NCI-H128 (cell line): Measurements from ENCODE around the gene SF3B4.
"Not testable (repeated sequence)": the region's sequence is repeated elsewhere in the genome, so short reads cannot be mapped to it uniquely, and the experiment has no call there.

Experiments used
- DNase-seq: peaks from one replicate; lab custom pipeline; 2025; ENCODE audit not compliant: unreplicated experiment; lab: John Stamatoyannopoulos, UW

Gene SF3B4

DNA sequence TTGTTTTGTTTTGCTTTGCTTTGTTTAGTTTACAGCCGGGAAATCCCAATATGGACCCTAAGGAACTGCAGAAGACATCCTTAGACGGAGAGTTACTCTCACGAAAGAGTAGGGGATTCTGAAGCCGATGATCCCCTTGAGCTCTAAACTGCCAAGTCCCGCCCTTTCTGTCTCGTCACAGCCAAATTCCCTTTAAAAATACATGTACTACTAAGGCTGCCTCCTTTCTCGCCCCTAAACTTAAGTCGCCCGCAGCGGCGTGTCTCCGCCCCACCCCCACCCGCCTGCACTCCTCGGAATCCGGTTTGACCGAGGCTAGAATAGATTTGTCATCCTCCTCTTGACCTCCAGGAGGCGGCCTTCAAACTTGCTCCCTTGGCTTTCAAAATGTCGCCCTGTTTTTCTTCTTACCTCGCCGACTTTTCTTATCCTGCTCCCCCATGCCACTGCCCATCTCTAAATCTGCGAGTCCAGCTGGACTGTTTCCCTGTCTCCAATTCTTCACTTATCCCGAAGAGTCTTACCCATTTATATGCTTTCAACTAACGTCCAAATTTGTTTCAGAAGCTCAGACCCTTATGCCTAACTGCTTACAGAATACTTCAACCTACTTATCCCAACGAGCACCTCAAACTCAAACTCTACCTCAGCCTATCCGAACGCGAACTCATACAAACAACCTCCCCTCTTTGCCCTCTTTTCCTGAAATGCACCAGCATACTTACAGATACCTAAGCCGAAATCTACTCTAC, 39.2 kb downstream of the SF3B4 start:
- peak; percentile 26 for DNase-seq

DNA sequence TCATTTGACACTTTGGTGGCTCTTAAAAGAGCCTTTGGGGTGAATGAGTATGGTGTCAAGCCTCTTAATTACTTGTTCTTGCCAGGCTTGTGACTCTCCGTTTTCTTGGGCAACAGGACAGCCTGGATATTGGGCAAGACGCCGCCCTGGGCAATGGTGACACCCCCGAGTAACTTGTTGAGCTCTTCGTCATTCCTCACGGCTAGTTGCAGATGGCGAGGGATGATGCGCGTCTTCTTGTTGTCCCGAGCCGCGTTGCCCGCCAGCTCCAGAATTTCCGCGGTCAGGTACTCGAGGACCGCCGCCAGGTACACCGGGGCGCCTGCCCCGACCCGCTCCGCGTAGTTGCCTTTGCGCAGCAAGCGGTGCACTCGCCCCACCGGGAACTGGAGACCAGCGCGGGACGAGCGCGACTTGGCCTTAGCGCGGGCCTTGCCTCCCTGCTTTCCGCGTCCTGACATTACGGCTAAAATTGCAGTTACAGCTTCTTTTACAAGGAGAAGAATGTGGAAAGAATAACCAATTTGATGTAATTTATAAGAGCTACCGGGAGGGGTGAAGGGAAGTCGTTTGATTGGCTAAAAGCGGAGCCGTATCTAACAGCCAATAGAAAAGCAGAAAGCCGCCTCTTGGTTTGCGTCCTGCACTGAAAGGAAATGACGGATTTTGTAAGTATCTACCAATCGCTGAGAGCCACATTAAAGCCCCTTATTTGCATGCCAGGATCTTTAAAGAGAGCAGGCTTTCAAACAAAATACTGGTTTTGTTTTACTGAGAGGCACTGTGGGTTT, 40.0 kb downstream of the SF3B4 start:
- peak; percentile 91 for DNase-seq

DNA sequence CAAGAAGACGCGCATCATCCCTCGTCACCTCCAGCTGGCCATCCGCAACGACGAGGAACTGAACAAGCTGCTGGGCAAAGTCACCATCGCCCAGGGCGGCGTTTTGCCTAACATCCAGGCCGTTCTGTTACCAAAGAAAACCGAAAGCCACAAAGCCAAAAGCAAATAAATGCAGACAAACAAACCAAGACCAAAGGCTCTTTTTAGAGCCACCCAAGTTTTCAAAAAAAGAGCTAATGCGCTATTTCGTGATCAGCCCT, 40.5 kb downstream of the SF3B4 start:
- not testable (repeated sequence) for DNase-seq

DNA sequence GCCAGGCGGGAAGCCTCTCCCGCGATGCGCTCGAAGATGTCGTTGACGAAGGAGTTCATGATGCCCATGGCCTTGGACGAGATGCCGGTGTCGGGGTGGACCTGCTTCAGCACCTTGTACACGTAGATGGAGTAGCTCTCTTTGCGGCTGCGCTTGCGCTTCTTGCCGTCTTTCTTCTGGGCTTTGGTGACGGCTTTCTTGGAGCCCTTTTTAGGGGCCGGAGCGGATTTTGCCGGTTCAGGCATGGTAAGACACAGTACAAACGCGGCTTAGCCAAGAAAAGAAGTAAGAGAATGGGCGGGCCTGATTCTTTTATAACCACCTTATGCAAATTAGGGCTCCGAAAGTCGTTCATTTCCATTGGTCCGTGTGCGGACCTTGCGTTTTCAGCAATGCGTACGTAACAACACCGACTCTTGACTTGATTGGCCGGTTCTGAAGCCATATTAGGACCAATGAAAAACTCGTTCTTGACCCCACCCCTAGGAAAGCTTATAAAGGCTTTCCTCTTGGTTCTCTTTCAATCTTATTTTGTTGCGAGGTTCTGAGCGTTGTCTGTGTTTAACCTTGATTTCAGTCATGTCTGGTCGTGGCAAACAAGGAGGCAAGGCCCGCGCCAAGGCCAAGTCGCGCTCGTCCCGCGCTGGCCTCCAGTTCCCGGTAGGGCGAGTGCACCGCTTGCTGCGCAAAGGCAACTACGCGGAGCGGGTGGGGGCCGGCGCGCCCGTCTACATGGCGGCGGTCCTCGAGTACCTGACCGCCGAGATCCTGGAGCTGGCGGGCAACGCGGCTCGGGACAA, 41.0 kb downstream of the SF3B4 start:
- DNase-seq = peak; percentile 95

DNA sequence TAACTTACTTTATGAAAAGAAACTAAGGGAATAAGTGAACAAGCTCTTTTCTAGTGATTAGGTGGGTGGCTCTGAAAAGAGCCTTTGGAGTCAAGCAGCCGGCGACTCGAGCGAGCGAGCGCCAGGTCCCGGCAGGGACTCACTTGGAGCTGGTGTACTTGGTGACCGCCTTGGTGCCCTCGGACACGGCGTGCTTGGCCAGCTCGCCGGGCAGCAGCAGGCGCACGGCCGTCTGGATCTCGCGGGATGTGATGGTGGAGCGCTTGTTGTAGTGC, 41.5 kb downstream of the SF3B4 start:
- DNase-seq = not testable (repeated sequence)

DNA sequence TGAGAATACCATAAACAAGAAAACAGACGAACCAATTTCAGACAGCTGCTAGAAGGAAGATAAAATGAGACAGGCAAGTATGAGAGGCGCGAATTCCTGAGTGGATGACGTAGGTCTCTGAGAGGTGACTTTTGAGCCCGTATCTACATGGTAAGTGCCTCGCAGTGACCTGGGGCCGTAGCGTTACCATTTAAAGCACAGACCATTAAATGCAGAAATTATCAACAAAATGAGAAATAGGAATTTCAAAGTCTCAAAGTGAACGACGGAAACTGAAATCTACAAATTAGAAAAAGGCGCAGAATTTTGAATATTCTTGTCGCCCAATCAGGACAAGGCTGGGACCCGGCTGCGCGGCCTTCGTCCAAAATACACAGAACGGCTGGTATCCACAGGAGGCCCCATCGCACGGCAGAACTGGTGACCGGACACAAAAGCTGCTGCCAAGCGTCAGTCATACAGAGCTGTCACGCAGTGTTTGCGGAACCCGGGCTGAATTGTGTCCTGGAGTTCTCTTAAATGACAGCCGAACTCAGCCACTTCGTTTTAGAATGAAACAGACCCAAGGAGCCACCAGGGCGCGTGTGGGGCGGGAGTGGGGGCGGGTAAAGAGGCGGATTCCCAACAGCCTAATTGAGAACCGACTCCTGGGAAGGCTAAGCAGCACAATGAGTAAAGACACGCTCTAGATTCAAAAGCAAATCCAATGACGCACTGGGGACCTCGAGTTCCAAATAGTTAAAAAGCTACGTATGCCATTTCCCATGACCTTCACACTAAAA, 42.1 kb downstream of the SF3B4 start:
- peak; percentile 62 for DNase-seq

DNA sequence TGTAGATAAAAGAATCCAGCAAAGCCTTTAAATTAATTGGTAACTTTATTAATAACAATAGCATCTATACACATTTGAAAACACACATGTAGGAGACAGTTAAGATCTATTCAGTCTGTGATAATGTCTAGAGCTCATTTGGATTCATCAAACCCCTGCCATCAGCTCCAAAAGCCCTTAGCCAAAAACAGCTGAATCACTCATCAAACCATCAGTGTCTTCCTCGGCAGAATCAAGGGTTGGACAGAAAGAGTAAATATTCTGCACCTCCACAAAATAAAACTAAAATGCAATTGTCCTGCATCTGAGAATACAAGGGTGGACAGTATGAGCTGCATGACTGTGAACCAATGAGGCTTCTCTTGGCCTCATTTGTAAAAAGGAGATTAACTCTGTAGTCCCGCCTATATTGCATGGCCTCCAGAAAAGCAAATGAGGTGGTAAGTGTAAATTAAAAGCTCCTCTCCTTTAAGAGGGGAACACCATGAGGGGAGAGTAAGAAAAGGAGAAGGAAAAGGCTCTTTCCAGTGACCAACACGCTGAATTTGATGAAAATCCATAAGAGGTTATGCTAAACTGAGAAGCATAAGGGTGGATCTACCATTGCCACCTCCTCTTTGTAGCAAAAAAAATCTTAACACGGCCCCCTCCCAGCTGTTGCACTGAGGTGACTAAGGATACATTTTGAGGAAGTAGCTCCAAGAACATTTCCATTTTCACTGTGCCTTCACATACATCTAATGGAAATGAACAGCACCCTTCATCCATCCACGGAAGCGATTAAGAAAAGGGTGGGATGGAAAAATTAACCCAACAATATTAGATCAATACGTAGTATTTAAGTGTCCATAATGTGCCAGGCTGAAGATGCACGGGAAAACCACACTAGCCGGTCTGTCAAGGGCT, 42.9 kb downstream of the SF3B4 start:
- DNase-seq = no peak

DNA sequence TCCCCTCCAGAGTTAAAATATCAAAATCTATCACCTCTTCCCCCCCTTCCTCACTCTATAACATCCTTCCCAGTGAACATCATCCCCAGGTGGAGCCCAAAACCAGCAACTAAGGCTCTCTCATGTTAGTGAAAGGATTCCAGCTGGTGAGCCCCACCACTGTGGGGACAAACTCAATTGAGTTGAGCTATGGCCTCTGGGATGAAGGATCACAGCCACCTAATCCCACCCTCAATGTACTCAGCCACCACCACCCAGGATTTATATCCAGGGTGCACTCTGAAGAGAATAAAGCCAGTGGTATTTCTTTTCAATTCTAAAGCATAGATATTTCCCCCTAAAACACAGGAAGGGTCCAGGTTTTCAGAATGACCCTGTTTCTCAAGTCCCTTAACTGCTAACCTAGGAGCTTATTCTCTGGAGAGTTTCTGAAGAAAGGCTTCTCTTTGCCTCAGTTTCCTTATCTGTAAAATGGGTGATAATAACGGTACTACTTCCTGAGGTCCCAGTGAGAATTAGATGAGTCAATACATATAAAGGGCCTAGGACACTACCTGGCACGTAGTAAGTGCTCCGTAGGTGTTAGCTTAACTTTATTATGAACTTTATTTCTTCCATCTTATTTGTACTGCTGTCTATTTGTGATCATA, 43.9 kb downstream of the SF3B4 start:
- no peak for DNase-seq

DNA sequence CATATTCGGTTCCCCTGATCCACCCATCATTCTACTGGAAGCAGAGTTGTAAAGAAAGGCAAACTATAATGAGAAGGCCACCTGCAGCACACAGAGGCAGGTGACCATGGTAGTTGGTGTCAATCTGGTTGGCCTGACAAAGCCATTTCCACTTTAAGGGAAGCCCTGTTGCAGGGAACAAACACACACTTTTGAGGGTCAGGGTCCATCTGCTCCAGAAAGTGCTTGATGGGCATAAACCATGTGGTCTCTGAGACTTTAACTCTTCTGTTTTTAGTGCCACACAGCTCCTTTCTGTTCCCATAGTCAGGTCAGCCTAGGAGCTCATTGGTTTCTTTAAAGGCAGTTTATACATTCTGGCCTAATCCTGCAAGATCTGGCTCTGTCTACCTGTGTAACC, 45.7 kb downstream of the SF3B4 start:
- no peak for DNase-seq

DNA sequence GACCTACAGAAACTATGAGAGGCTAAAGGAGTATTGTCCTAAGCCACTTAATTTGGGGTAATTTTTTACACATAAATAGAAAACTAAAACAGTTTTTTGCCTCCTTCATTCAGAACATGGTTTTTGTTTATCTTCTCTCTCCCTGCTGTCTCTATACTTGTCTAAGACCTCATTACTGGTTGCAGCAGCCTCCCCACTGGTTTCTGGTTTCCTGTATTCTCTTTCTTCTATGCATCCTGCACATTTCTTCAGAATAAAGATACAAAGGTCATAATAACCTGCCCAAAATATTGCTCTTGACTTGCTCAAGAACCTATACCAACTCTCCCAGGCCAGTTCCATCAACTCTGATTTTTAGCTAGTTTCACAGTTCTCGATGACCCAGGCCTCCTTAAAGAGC, 48.0 kb downstream of the SF3B4 start:
- DNase-seq = no peak

DNA sequence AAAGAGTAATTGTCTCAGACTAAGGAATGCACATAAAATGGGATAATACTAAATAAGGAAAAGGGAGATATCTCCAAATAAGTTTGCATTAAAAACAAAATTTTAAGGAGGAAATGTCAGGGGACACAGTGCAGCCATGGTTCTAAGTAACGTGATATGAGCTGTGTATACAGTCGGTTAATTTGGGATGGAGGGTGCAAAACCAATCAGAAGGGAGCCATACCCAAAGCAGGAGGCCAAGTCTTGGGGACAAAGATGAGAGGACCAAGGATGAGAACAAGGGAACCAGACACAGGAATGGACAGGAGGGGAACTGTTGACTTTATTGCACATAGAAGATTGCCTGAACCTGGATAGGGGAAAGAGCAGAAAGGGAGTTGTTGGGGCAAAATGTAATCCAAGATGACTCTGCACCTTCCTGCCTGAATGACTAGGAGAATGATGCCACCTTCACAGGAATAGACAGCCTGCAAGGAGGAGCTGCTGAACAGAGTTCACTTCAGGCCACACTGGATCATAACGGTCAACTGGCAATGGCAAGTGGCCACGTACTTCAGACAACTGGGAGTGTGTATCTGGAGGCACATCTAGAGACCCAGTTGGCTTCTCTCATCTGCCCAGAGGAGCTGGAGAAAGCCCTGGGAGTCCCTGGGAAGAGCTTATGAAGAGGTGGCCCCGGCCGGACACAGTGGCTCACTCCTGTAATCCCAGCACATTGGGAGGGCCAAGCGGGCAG, 50.2 kb downstream of the SF3B4 start:
- DNase-seq = no peak
